SU-DHL-6 (cell line): ENCODE results near the gene CXorf66.

Experiments used
- H2AFZ ChIP-seq: fragments of 200-600 bp; sonication (generic); 2 replicates; pipeline ENCODE4 v1.6.1; 2014; ENCODE audit warnings: low read depth, mild to moderate bottlenecking, moderate library complexity, mixed read lengths, antibody characterized with exemption, low read length; ENCODE audit not compliant: severe bottlenecking
- H3F3A ChIP-seq: fragments of 200-600 bp; shearing (Covaris generic); 2 replicates; pipeline ENCODE4 v1.6.0; 2016; ENCODE audit warnings: antibody characterized with exemption, mild to moderate bottlenecking; ENCODE audit not compliant: insufficient read depth
- H3K27ac ChIP-seq: fragments of 200-600 bp; sonication (generic); 2 replicates; pipeline ENCODE4 v1.5.1; 2016; ENCODE audit warnings: low read depth, mild to moderate bottlenecking, low read length, moderate library complexity, mixed read lengths
- H3K27me3 ChIP-seq: fragments of 200-600 bp; sonication (generic), shearing (Covaris generic); 2 replicates; pipeline ENCODE4 v1.6.0; 2014; ENCODE audit warnings: mild to moderate bottlenecking, low read length
- H3K36me3 ChIP-seq: fragments of 200-600 bp; sonication (generic); 2 replicates; pipeline ENCODE4 v1.6.1; 2014; ENCODE audit warnings: mild to moderate bottlenecking, low read length, mixed read lengths
- H3K4me2 ChIP-seq: fragments of 300-600, 200-600 bp; shearing (Covaris generic), sonication (generic); 2 replicates; pipeline ENCODE4 v1.6.0; 2014; ENCODE audit warnings: low read length, low read depth, mild to moderate bottlenecking; ENCODE audit not compliant: poor library complexity, severe bottlenecking
- H3K4me3 ChIP-seq: fragments of 200-600 bp; sonication (generic); 2 replicates; pipeline ENCODE4 v1.5.1; 2014; ENCODE audit warnings: antibody characterized with exemption, low read length, mild to moderate bottlenecking, mixed read lengths; ENCODE audit not compliant: insufficient read depth, poor library complexity, severe bottlenecking
- H3K79me2 ChIP-seq: fragments of 200-600 bp; sonication (generic); 2 replicates; pipeline ENCODE4 v1.6.1; 2014; ENCODE audit warnings: mild to moderate bottlenecking, low read length, moderate library complexity; ENCODE audit not compliant: insufficient read depth
- H3K9ac ChIP-seq: fragments of 200-600 bp; sonication (generic); 2 replicates; pipeline ENCODE4 v1.7.0; 2014; ENCODE audit warnings: mild to moderate bottlenecking, low read length
- H3K9me2 ChIP-seq: fragments of 200-600 bp; sonication (generic); replicated peaks from 2 replicates; pipeline ENCODE4 v1.6.1; 2014; ENCODE audit warnings: low read length; ENCODE audit not compliant: insufficient read depth
- H3K9me3 ChIP-seq: fragments of 200-600 bp; sonication (generic); 2 replicates; pipeline ENCODE4 v1.6.1; 2014; ENCODE audit warnings: low read length, mixed read lengths; ENCODE audit not compliant: insufficient read depth
- H4K20me1 ChIP-seq: fragments of 200-600 bp; sonication (generic); 2 replicates; pipeline ENCODE4 v1.6.1; 2014; ENCODE audit warnings: low read depth, mild to moderate bottlenecking, antibody characterized with exemption, low read length, moderate library complexity, mixed read lengths
- EZH2phosphoT487 ChIP-seq: fragments of 200-600 bp; sonication (generic), shearing (Covaris generic); conservative IDR thresholded peaks from 2 replicates; pipeline ENCODE4 v1.6.1; 2018; ENCODE audit warnings: mild to moderate bottlenecking, antibody characterized with exemption, low read length, moderate library complexity, mixed read lengths
- TF ChIP-seq, protein P1 (sequence below): fragments of 200-600 bp; sonication (generic); IDR thresholded peaks from one replicate; pipeline ENCODE4 v1.5.1; 2017; ENCODE audit warnings: antibody characterized with exemption, mild to moderate bottlenecking, low read length, moderate library complexity; ENCODE audit not compliant: insufficient read depth, poor library complexity, severe bottlenecking

Gene CXorf66

DNA sequence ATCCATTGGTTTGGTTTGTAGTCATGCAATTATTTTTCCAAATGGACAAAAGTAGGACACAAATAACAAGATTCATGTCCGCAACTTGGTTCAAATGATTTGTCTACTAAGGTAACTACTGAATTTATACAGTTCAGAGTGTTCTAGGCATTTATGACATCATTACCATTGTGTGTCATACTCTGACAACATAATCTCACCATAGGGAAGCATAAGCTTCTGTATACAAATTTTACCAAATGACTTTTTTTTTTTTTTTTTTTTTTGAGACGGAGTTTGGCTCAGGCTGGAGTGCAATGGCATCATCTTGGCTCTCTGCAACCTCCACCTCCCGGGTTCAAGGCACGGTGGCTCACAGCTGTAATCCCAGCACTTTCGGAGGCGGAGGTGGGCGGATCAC is at the start of gene CXorf66:
CXorf66 (minus strand) TSS at position 101 of the 400 bp plus-strand sequence; CDS start at position 76, 25 bp downstream.
- TF ChIP-seq EZH2phosphoT487: no peak
- TF ChIP-seq, protein P1, sequence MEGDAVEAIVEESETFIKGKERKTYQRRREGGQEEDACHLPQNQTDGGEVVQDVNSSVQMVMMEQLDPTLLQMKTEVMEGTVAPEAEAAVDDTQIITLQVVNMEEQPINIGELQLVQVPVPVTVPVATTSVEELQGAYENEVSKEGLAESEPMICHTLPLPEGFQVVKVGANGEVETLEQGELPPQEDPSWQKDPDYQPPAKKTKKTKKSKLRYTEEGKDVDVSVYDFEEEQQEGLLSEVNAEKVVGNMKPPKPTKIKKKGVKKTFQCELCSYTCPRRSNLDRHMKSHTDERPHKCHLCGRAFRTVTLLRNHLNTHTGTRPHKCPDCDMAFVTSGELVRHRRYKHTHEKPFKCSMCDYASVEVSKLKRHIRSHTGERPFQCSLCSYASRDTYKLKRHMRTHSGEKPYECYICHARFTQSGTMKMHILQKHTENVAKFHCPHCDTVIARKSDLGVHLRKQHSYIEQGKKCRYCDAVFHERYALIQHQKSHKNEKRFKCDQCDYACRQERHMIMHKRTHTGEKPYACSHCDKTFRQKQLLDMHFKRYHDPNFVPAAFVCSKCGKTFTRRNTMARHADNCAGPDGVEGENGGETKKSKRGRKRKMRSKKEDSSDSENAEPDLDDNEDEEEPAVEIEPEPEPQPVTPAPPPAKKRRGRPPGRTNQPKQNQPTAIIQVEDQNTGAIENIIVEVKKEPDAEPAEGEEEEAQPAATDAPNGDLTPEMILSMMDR: no peak
- Histone ChIP-seq H3K9me3 (no peaks in the 10 kb centered on the region), H3K27me3 (no peaks in the 10 kb centered on the region), H3K36me3 (no peaks in the 10 kb centered on the region), H3K9me2 (no peaks in the 10 kb centered on the region), H4K20me1 (no peaks in the 10 kb centered on the region), H3K9ac (no peak within 1 kb of the TSS), H3K27ac (no peak within 1 kb of the TSS), H3K4me3 (no peak within 1 kb of the TSS), H3F3A (no peaks in the 10 kb centered on the region), H2AFZ (no peak within 1 kb of the TSS), H3K79me2 (no peaks in the 10 kb centered on the region), H3K4me2 (no peak within 1 kb of the TSS)

GRCh38 chrX:139982856-139983255 is 17.5 kb upstream of the CXorf66 start:
- H4K20me1 ChIP-seq: no peaks in the 10 kb centered on the region
- no peaks in the 10 kb centered on the region for H3K27me3 ChIP-seq
- no peak overlapping the region for H3K4me2 ChIP-seq
- H3F3A ChIP-seq: no peaks in the 10 kb centered on the region
- H3K79me2 ChIP-seq: no peaks in the 10 kb centered on the region
- TF ChIP-seq, protein P1: no peak
- TF ChIP-seq EZH2phosphoT487: no peak
- no peaks in the 10 kb centered on the region for H3K9me2 ChIP-seq
- no peak overlapping the region for H3K4me3 ChIP-seq
- no peak overlapping the region for H2AFZ ChIP-seq
- H3K36me3 ChIP-seq: no peaks in the 10 kb centered on the region
- H3K9me3 ChIP-seq: no peaks in the 10 kb centered on the region
- H3K9ac ChIP-seq: no peak overlapping the region
- no peak overlapping the region for H3K27ac ChIP-seq

GRCh38 chrX:139974471-139974870 is 9.2 kb upstream of the CXorf66 start:
- Histone ChIP-seq H3K4me3 (no peak overlapping the region), H3K4me2 (no peak overlapping the region), H3K27ac (no peak overlapping the region), H3K9ac (no peak overlapping the region), H2AFZ (no peak overlapping the region), H3K9me3 (no peaks in the 10 kb centered on the region), H3K36me3 (no peaks in the 10 kb centered on the region), H3F3A (no peaks in the 10 kb centered on the region), H3K9me2 (no peaks in the 10 kb centered on the region), H3K79me2 (no peaks in the 10 kb centered on the region), H3K27me3 (no peaks in the 10 kb centered on the region), H4K20me1 (no peaks in the 10 kb centered on the region)
- no peak for TF ChIP-seq EZH2phosphoT487
- TF ChIP-seq, protein P1: no peak
